ENCODE results near the gene TMX4.
A peak's percentile ranks its signal among the peaks of the same experiment; 100 is the strongest.

Gene TMX4

GRCh38 chr20:8019246-8019997, at the start of gene TMX4:
Gene TMX4, minus strand, starts transcription at chr20:8019761. Its CDS starts 148 bp downstream, at chr20:8019613.
- TF ChIP-seq CTCF (IDR thresholded peaks at IDR 0.05; ENCODE audit: low read depth, low read length): peak; percentile 19
- H3K4me3 ChIP-seq (ENCODE audit: low read depth, low read length): peak within 1 kb of the TSS; percentile 52
- in situ Hi-C loops (cut with HindIII; ENCODE audit: low sequenced_read_pairs): no loop called here
- peak; percentile 95 for DNase-seq (ENCODE audit: low read depth, low spot score)

GRCh38 chr20:8067082-8067481, 47.5 kb upstream of the TMX4 start:
- TF ChIP-seq CTCF (IDR thresholded peaks at IDR 0.05; ENCODE audit: low read depth, low read length): no peak
- in situ Hi-C loops (cut with HindIII; ENCODE audit: low sequenced_read_pairs): no loop called here
- no peak overlapping the region for H3K4me3 ChIP-seq (ENCODE audit: low read depth, low read length)
- DNase-seq (ENCODE audit: low read depth, low spot score): no peak

GRCh38 chr20:8066662-8067061, 47.1 kb upstream of the TMX4 start:
- no peak for TF ChIP-seq CTCF (IDR thresholded peaks at IDR 0.05; ENCODE audit: low read depth, low read length)
- in situ Hi-C loops (cut with HindIII; ENCODE audit: low sequenced_read_pairs): no loop called here
- no peak overlapping the region for H3K4me3 ChIP-seq (ENCODE audit: low read depth, low read length)
- DNase-seq (ENCODE audit: low read depth, low spot score): no peak

GRCh38 chr20:8065691-8066090, 46.1 kb upstream of the TMX4 start:
- H3K4me3 ChIP-seq (ENCODE audit: low read depth, low read length): no peak overlapping the region
- in situ Hi-C loops (cut with HindIII; ENCODE audit: low sequenced_read_pairs): no loop called here
- DNase-seq (ENCODE audit: low read depth, low spot score): no peak
- TF ChIP-seq CTCF (IDR thresholded peaks at IDR 0.05; ENCODE audit: low read depth, low read length): no peak

GRCh38 chr20:8062756-8063155, 43.2 kb upstream of the TMX4 start:
- in situ Hi-C loops (cut with HindIII; ENCODE audit: low sequenced_read_pairs): no loop called here
- DNase-seq (ENCODE audit: low read depth, low spot score): no peak
- no peak for TF ChIP-seq CTCF (IDR thresholded peaks at IDR 0.05; ENCODE audit: low read depth, low read length)
- no peak overlapping the region for H3K4me3 ChIP-seq (ENCODE audit: low read depth, low read length)

- no peak overlapping the region for H3K4me3 ChIP-seq (ENCODE audit: low read depth, low read length)
- no peak for TF ChIP-seq CTCF (IDR thresholded peaks at IDR 0.05; ENCODE audit: low read depth, low read length)
- in situ Hi-C loops (cut with HindIII; ENCODE audit: low sequenced_read_pairs): no loop called here
- DNase-seq (ENCODE audit: low read depth, low spot score): no peak
These were observed 42.4 kb upstream of the TMX4 start for GRCh38 chr20:8061861-8062518.

Measured in astrocyte of the spinal cord (primary cell).